Measurements from ENCODE around the gene MEN1. TPM values are rescaled to one million over a fixed set of nuclear protein-coding genes. Genes with fewer than 3 reads are reported as not detected.
A peak's percentile ranks its signal among the peaks of the same experiment; 100 is the strongest.

The MEN1 gene
- total RNA-seq, 2 donors from 2014 or later, result 11.6 to 16.0 TPM

DNA sequence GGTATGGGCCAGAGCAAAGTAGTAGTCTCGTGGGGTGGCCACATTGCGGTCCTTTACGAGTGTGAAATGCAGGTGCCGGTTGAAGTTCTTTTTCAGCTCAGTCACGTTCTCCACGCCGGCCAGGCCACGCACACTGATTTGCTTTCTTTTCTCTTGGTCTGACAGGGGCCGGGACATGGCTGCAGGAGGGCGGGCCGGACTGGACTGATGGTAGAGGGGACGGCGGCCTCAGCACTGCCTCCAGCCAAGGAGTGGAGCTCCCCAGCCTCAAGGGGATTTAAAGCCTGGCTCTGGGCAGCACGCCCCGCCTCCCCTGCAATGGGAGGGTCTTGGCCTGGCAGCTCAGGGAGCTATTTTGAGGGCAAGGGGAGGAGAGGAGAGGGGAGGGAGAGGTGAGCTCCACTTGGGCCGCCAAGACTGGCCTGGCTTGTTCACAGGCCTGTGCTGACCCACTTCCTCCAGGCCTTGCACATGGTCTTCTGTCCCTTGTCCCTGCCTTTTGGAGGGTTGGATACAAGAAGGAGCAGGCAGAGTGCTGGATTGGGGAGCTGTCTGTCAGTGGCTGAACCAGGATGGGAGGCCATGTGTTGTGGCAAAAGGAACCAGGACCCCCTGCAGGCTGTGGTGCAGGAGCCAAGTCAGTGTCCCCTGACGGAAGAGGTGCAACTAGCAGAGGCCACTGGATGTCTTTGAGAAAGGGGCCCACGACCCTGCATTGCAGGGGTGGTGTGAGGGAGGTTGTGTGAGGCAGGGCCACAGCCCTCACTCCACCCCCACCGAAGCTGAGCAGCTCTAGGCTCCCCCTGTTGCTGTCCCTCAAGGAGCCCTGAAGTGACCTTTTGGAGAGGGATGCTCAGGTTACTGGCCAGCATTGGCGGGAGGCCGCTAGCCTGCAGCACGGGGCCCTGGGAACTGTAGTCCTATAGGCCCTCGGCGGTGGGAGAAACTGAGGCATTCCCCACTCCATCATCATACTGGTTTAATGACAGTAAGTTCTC lies 50.3 kb downstream of the MEN1 start, which contains the start of gene PYGM:
TSS of gene PYGM (minus strand) at position 253 of the 998 bp plus-strand sequence. CDS start at position 177, 76 bp downstream.
- DNase-seq (ENCODE audit: low spot score), result peak; percentile 70
- H3K27ac ChIP-seq, result peak within 1 kb of the TSS; percentile 83 to 91
- H3K4me1 ChIP-seq (ENCODE audit: control insufficient read depth in 1 of 2, low read depth in 2 of 2), result peaks cover 26 to 65% of the 10 kb centered on the region in 2 donors

GRCh38 chr11:64759131-64759721 lies 51.1 kb downstream of the MEN1 start:
- Histone ChIP-seq H3K36me3 (peaks cover 14% of the 10 kb centered on the region), H3K9me3 (no peaks in the 10 kb centered on the region), H3K27me3 (replicated peaks; ENCODE audit: insufficient read depth) (no peaks in the 10 kb centered on the region), H3K4me1 (ENCODE audit: control insufficient read depth in 1 of 2, low read depth in 2 of 2) (peaks cover 26 to 58% of the 10 kb centered on the region in 2 donors), H3K27ac (peak overlapping the region; percentile 83 to 91), H3K4me3 (peak overlapping the region; percentile 66)
- ATAC-seq (ENCODE audit: insufficient number of reproducible peaks, low FRiP score, low read depth), result no peak
- no peak for TF ChIP-seq CTCF (IDR thresholded peaks at IDR 0.05)
- DNase-seq (ENCODE audit: low spot score), result no peak

More for the DNA sequence above, 50.3 kb downstream of the MEN1 start, which contains the start of gene PYGM:
- peak within 1 kb of the TSS; percentile 66 for H3K4me3 ChIP-seq
- ATAC-seq (ENCODE audit: insufficient number of reproducible peaks, low FRiP score, low read depth), result peak; percentile 63
- H3K9me3 ChIP-seq, result no peaks in the 10 kb centered on the region
- TF ChIP-seq CTCF (IDR thresholded peaks at IDR 0.05), result no peak
- H3K27me3 ChIP-seq (replicated peaks; ENCODE audit: insufficient read depth), result no peaks in the 10 kb centered on the region
- peaks cover 22% of the 10 kb centered on the region for H3K36me3 ChIP-seq

DNA sequence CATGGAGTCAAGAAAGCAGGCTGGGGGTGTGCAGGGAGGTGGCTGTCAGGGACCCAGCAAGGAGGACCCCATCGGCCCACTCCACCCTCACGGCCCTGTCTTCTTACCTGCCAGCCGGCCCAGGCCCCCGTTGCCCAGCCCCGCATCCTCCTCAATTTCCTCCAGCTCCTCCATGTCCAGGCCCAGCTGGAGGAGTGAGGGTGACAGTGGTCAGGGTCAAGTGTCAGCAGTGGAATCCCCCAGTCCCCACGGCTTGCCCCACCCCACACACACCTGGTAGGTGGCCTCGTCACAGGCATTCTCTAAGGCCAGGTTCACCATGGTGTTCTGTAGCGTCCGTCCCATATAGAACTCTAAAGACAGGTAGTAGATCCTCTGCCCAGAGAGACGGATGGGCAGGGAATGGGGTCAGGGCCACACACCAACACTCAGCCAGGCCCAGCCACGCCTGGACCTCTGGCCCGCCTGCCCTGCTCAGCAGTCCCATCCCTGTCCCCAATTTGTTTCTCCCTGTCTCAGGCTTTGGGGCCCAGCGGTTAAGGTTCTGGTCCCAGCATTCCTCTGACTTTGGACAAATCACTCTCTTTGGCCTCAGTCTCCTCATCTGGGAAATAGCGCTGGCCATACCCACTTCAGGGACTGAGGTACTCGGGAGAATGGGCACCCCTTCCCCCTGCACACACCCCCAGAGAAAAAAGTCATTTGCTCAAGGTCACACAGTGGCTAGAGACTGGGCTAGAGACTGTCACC lies 51.8 kb downstream of the MEN1 start:
- no peak for TF ChIP-seq CTCF (IDR thresholded peaks at IDR 0.05)
- Histone ChIP-seq H3K36me3 (peaks cover 7% of the 10 kb centered on the region), H3K27ac (peak overlapping the region; percentile 83 to 91), H3K27me3 (replicated peaks; ENCODE audit: insufficient read depth) (no peaks in the 10 kb centered on the region), H3K4me3 (peak overlapping the region; percentile 66), H3K4me1 (ENCODE audit: control insufficient read depth in 1 of 2, low read depth in 2 of 2) (peaks cover 22 to 51% of the 10 kb centered on the region in 2 donors), H3K9me3 (no peaks in the 10 kb centered on the region)
- ATAC-seq (ENCODE audit: insufficient number of reproducible peaks, low FRiP score, low read depth), result no peak
- DNase-seq (ENCODE audit: low spot score), result no peak

DNA sequence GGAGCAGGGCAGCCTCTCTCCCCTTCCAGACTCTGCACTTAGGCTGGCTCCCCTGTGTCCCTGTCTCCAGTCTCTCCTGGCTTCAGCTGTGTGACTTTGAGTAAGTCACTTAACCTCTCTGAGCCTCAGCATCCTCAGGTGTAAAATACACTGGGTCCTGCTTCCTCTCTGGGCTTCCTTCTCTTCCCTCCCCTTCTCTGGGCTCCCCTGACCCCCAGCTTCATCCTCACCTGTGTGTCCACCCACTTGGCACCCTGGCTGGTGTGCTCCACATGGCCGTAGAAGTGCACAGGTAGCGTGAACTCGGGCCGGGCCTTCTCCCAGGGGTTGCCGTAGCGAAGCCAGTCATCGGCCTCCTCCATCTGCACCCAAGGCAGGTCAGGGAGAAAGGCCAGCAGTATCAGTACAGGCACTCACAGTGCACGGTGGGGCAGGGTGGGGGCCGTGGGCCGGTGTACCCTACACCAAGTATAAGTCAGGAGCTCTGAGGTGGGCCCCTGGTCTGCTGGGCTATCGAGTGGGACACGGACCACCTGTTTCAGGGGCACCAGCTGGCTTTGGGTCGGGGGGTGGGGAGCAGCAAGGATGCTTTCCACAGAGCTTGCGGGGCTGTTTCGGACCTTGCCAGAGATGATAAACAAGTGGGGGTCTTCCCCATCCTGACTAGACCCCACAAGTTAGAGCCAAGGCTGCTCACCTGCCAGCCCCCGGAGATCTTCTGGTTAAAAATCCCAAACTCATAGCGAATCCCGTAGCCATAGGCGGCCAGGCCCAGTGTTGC lies 52.6 kb downstream of the MEN1 start:
- DNase-seq (ENCODE audit: low spot score) (no peak), ATAC-seq (ENCODE audit: insufficient number of reproducible peaks, low FRiP score, low read depth) (no peak)
- Histone ChIP-seq H3K9me3 (no peaks in the 10 kb centered on the region), H3K27ac (no peak overlapping the region), H3K4me1 (ENCODE audit: control insufficient read depth in 1 of 2, low read depth in 2 of 2) (peaks cover 19 to 44% of the 10 kb centered on the region in 2 donors), H3K36me3 (peaks cover 5% of the 10 kb centered on the region), H3K4me3 (no peak overlapping the region), H3K27me3 (replicated peaks; ENCODE audit: insufficient read depth) (no peaks in the 10 kb centered on the region)
- no peak for TF ChIP-seq CTCF (IDR thresholded peaks at IDR 0.05)

Measured in thoracic aorta (tissue), 2 donors.